ENCODE data around the gene ZC3H7B.

DNA sequence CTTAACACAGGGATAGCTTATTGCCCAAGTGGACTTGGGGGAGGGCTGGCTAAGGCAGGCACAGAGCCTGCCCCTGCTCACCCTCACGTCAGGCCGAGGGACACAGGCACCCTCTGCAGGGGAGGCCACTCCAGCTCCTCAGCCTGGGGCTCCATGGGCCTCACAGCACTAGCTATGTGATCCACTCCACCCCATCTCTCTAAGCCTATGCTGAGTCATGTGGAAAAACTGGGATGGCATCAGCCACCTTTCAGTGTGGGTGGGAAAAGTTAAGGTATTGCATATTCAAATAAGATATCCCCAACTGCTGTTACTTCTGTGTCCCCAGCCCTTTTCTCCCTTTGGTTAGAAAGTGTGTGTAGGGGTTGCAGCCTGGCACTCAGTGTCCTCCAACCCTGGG is 37.6 kb upstream of the ZC3H7B start:
- no peak for TF ChIP-seq POLR2A (IDR thresholded peaks at IDR 0.05)
- TF ChIP-seq, protein P1, sequence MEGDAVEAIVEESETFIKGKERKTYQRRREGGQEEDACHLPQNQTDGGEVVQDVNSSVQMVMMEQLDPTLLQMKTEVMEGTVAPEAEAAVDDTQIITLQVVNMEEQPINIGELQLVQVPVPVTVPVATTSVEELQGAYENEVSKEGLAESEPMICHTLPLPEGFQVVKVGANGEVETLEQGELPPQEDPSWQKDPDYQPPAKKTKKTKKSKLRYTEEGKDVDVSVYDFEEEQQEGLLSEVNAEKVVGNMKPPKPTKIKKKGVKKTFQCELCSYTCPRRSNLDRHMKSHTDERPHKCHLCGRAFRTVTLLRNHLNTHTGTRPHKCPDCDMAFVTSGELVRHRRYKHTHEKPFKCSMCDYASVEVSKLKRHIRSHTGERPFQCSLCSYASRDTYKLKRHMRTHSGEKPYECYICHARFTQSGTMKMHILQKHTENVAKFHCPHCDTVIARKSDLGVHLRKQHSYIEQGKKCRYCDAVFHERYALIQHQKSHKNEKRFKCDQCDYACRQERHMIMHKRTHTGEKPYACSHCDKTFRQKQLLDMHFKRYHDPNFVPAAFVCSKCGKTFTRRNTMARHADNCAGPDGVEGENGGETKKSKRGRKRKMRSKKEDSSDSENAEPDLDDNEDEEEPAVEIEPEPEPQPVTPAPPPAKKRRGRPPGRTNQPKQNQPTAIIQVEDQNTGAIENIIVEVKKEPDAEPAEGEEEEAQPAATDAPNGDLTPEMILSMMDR (IDR thresholded peaks at IDR 0.05) = no peak
